Epithelial cell of proximal tubule (primary cell): ENCODE results near the gene CNOT2. TPM values are rescaled to one million over a fixed set of nuclear protein-coding genes. Genes with fewer than 3 reads are reported as not detected.

Source experiments
- DNase-seq: peaks from one replicate; pipeline ENCODE4 v3.0.0-alpha.2; 2011; ENCODE audit warnings: low read depth
- H3K4me3 ChIP-seq: 2 replicates; pipeline ENCODE4 v1.5.1; 2011; ENCODE audit warnings: low read depth, mild to moderate bottlenecking, low read length
- CTCF ChIP-seq: conservative IDR thresholded peaks from 2 replicates; pipeline ENCODE4 v1.5.1; 2012; ENCODE audit warnings: low read depth, mild to moderate bottlenecking, low read length
- total RNA-seq: library from RNA; depleted of rRNA; stranded (reverse); fragments of >200 nt; gene quantifications from 2 replicates; pipeline ENCODE4 v1.2.3, GENCODE V29; 2015

Gene CNOT2
- total RNA-seq, 1 donor from 2014 or later: 62.6 TPM

- H3K4me3 ChIP-seq: no peak overlapping the region
- DNase-seq: no peak
- TF ChIP-seq CTCF: no peak
Observed at GRCh38 chr12:70258605-70259403, 15.6 kb downstream of the CNOT2 start.

DNA sequence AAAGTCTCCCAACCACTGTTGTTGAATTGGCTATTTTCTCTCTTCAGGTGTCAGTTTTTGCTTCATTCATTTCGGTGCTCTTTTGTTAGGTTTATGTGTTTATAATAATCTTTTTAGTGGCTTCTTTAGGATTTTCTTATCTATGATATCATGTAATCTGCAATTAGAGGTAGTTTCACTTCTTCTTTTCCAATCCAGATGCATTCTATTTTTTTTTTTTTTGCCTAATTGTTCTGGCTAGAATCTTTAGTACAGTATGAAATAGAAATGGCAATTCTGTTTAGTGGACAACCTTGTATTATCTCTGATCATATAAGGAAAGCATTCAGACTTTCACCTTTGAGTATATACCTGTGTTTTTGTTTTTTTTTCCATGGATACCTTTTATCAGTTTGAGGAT is 17.4 kb downstream of the CNOT2 start:
- no peak for DNase-seq
- H3K4me3 ChIP-seq: no peak overlapping the region
- no peak for TF ChIP-seq CTCF

DNA sequence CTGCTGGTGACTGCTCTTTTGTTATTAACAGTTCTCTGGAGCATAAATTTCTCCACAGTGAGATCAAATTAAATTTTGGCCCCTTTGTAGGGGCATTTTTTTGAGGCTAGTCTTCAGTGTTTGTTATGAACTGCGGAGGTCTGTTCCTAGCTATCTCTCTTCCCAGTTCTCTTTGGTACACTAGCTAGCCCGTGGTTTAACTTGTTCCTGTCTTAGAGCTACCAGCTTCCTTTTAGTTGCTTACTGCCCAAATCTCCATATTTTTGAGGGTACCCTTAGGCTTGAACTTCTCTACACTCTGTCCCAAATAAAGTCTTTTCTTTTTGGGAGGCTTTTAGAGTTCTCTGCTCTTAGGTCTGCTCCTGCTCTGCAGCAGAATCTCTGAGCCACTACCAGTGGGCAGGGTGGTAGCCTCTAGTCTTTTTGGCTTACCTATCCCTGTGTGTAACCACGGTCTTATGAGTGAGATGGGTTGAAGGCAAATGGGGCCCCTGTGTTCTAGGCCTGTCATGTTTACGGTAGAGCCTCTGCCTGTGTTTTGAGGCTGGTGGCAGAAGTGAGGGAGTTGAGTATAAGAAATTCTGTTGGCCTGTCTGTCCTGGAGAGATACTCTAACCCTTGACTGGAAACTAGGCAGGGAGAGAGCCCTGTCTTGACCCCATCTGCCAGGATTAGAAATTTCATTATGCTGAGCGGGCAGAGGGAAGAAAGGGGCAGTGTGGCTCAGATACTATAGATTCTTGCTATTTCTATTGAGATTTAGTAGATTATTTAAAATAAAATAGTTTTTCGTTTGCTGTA is 21.0 kb downstream of the CNOT2 start:
- TF ChIP-seq CTCF: no peak
- no peak overlapping the region for H3K4me3 ChIP-seq
- no peak for DNase-seq

DNA sequence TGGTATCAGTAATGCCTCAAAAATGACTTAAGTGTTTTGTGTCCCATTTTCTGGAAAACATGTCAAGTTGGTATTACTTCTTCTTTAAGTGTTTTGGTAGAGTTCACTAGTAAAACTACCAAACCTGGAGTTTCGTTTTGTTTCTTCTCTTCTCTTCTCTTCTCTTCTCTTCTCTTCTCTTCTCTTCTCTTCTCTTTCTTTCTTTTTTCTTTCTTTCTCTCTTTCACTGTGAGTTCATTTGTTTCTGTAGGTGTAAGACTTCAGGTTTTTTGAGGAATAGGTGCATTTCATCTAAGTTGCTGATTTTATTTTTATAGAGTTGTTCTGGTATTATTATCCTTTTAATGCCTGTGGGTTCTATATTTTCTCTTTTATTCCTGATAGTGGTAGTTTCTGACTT is 21.9 kb downstream of the CNOT2 start:
- DNase-seq: no peak
- TF ChIP-seq CTCF: no peak
- no peak overlapping the region for H3K4me3 ChIP-seq

GRCh38 chr12:70267550-70267949 is 24.3 kb downstream of the CNOT2 start:
- no peak for DNase-seq
- no peak for TF ChIP-seq CTCF

DNA sequence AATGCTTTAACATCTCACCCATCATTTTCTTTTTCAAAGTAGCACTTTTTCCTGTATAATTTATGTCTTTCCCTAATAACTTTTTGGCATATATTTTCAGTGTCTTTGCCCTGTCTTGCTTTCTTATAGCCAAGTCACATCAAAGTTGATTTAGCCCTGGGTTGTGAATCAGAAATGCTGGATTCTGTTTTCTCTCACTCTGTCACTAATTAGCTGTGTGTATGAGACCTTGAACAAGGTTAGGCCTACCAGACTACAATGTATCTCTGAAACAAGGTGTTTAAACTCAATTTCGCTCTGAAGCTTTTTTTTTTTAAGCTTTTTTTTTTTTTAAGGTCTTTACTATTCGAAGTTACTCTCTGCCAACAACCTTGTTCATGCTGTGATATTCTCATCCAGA is 25.7 kb downstream of the CNOT2 start:
- no peak for DNase-seq
- no peak overlapping the region for H3K4me3 ChIP-seq
- TF ChIP-seq CTCF: no peak

More at GRCh38 chr12:70267550-70267949, 24.3 kb downstream of the CNOT2 start:
- no peak overlapping the region for H3K4me3 ChIP-seq
